ENCODE measurements around the gene RCAN2.

RCAN2 gene

DNA sequence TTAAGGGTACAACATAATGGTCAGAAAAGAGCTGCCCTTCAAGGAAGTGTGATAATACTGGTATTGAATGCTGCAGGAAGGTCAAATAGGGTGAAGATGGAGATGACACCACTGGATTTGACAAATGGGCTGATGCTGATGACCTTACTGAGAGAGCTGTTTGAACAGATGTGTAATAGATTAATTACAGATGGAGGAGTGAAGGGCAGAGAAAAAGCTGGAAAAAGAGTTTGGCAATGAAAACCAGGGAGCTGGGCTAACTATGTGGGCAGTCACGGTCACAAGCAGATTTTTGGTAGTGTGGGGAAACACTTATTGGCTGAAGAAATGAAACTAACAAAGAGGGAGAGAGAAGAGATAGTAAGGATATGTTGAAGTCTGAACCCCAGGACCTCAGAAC, 236.9 kb downstream of the RCAN2 start:
- no peak for DNase-seq (ENCODE audit: low read depth)

DNA sequence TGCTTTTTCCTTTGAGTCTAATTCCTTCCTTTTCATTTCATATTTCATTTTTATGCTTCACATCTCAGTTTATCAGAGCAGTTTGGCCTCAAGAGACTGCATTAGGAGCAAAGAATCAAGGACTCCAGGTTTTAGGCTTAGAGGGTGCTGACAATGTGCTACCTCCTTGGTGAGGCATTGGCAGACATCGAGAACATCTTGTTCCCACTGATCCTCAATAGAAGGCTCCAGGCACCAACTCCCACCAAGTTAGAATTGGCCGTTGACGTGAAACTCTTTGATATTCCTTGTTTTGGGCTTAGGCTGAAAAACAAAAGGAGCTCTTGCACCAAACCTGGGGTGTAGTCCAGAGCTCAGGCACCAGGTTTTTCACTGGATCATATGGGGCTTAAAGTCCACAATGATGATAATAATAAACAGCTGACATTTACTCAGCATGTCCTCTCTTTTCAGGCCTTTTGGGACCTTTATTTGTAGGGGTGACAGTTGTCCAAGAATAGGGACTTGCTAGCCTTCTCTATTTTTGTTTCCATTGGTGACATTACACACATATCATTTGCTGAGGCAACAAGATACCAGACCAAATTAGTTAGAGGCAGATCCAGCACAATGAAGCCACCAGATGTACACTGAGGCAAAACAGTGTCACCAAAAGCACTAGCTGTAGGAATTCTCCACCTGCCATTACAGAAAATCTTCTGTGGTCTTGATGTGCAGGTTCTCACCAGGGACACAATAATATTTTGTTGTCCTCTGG, 239.5 kb downstream of the RCAN2 start:
- DNase-seq (ENCODE audit: low read depth): no peak

DNA sequence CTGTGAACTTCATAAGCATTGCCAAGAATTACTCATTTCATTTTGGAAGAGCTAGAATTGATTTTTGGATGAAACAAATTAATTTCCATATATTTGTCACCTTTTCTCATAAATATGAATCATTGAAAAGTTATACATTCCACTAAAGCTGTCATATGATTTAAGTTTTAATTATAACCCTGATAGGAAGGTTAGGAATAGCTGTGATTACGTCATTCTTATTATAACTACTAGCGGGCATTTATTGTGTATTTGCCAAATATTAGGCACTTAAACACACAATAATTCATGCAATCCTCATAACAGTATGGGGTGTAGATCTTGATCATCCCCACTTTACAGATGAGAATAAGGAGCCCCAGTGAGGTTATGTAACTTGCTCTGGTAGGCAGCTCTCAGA, 243.1 kb downstream of the RCAN2 start:
- no peak for DNase-seq (ENCODE audit: low read depth)

DNA sequence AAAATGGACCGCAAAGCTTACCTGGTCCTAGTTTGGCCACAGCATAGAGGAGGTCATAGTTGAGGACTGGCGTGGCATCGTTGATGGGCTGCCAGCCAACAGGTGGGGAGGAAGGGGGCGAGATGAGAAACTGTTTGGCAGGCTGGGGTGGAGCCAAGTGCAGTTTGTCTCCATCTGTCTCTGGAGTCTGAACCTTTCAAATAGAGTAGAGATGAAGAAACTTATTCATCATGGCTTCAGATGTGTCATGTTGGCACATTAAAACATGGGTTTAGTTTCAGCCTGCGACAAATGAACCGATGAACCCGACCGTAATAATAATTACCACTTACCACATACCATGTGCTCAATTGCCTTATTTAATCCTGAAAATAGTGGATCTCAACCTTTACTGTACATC, 244.5 kb downstream of the RCAN2 start:
- DNase-seq (ENCODE audit: low read depth): no peak

DNA sequence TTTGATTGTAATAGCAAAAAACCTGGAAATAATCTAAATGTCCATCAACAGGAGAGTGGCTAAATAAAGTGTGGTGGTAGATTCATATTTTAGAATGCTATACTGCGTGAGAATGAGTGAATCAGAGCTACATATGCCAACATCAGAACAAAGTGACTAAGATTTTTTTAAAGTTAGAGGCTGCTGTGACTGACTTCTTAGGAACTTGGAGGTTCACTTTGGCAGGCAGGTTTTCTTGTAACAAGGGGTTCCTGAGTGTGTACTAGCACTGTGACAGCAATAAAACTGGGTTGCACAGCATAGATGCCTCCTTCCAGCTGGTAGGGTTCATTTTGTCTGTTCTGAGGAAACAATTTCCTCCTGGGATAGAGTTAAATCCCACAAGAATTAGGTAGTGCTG, 245.2 kb downstream of the RCAN2 start:
- no peak for DNase-seq (ENCODE audit: low read depth)

DNA sequence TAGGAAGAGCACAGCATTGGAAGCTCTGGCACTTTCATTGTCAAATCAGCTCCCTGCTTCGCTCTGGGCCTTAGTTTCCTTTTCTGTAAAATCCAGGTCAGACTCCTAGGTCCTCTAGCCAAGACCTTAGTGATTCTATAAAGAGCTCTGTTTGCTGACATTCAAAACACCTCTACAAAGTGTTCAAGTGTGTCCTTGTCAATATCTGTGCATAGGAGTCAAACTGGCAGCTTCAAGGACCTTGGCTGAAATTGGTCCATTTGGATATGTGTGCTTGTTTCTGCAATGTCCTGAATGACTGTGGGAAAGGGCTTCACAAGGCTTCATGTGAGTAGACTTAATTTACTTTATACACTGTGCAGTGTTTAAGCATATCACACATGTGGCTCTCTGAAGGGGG, 246.6 kb downstream of the RCAN2 start:
- no peak for DNase-seq (ENCODE audit: low read depth)

DNA sequence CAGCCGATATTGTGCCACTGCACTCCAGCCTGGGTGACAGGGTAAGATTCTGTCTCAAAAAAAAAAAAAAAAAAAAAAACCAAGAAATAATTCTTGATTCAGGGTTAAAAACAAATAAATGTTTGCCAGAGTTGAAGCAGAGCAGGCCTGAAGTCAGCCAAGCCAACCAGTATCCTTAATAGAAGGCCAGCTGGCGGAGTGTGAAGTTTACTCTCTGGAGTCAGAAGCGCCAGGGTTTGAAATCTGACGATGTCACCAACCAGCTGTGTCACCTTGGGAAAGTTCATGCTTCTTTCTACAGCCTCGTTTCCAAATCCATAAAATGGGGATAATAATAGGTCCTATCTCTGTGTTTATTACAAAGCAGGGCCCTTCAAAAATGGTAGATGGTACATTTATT, 247.5 kb downstream of the RCAN2 start:
- no peak for DNase-seq (ENCODE audit: low read depth)

DNA sequence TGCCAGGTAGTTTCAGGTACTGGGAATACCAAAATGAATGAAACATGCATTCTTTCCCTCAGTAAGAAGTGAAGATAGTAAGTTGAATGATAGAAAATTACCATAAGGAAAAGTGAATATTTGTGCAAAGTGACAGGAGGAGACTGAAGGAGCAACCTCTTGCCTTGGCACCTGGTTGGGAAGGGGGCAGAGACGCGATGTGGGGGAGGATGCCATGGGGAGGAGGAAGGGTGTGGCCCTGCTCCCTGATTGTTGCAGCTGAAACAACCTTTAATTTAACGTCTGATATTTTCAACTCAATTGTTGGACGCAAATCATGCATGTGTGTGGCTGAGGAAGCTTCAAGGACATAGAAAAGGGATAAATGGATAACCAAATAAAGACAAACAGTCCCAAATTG, 248.3 kb downstream of the RCAN2 start:
- no peak for DNase-seq (ENCODE audit: low read depth)

DNA sequence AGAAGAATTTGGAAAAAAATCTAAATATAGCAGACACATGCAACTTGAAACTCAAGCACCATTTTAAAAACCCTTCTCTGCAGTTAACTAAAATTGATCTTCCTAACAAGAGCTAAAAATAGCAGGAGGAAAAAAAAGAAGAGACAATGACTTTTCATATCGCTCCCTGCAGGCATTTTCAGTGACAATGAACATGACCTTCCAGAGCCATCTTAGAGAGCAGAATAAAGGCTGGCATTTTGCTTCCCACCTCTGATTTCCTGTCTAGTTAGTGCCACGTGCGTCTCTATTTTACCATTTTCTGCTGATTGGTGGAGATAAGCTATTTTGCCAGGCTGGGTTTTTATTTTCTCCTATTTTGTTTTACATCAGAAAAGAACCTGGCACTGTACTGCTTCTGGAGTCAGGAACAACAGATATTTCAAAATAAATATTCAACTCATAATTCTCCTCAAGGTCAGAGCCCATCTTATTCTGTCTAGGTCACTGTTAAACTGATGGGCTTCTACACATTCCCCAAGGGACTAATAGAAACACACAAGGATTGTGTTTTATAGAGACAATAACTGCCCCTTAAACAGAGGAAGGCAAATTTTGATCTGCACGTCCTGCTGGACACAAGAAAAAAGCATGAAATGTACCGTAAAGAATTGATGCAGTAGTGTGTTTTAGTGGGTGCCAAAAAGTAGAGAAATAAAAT, 250.2 kb downstream of the RCAN2 start:
- no peak for DNase-seq (ENCODE audit: low read depth)

DNA sequence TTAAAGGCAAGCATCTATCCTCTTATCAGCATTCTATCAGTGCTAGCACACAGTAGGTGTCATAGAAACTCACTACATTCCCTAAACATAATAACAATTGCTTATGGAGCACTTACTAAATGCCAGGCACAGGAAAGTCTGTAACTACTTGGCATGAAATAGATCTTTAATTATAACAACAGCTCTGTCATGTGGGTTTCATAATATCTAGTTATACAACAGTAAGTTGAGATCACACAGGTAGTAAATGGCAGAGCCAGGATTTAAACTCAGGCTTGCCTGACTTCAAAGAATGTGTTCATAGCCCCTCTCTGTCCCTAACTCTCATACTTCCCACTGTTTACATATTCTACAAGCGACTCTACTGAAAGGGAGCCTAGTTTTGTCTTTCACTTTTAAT, 254.5 kb downstream of the RCAN2 start:
- no peak for DNase-seq (ENCODE audit: low read depth)

DNA sequence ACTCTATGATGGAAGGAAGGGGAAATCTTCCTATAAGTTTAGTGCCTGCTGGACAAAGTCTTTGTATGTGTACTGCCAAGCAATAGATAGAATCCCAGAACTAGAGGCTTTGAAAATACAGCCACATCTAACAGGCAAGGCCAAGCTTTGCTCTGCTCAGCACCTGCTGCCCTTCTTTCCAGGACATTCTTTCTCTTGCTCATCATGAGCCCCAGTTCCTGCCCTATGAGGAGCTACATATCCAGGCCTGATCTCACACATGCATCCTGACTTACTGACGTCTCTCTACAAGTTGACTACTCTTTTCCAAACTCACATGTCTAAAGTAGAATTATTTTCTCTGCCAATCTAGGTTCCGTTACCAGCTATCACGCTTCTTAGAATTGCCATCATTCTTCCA, 256.0 kb downstream of the RCAN2 start:
- no peak for DNase-seq (ENCODE audit: low read depth)

DNA sequence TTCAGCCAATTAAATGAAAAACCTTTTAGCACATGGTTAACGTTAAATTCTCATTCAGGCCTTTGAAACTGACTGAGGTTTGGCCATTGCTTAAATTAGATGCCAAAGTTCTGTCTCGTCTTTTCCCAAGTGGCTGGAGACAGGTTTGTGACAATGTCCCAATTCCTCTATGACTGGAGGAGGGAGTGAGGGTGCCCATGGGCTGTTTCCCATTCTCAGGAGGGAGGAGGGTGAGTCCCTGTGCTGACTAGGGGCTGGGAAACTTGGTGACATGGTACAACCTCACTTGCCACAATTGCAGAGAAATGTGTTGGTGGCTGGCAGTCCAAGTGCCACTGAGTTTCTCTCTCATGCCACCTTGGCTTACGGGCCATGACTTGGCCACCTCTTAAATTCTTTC, 256.5 kb downstream of the RCAN2 start:
- DNase-seq (ENCODE audit: low read depth): no peak

DNA sequence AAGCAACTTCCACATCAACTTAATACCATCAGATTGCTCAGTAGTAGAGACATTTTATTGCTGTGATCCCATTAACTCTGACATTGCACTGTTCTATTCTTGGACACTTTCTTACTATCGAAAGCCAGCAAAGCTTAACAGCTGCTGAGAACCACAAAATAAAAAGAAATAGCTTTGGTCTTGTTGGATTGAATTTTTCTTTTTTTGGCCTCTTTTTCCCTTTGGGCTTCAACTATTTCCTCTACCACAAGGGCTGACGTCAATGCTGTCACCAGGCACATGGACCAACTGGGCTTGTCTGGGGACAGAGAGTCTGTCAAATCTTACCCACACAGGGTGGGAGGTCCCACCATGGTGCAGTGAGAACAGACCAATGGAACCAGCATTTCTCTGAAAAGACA, 257.1 kb downstream of the RCAN2 start:
- DNase-seq (ENCODE audit: low read depth): no peak

DNA sequence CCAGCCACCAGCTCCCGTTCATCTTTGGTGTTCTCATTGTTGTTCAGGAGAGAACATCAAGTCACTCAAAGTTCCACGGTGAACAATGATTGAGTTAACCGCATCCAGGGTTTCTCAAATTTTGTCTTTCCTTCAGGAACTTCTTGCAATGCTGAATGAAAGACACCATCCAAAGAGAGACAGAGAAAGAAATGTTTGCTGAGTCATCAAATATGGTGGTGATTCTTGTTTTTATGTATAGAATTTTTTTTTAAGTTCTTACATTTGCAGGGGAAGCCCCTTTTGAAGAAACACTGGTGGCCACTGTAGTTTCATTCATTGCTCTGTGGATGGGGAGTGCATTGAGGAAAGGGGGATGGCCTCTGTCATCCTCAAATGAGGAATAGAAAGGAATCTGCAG, 258.1 kb downstream of the RCAN2 start:
- no peak for DNase-seq (ENCODE audit: low read depth)

DNA sequence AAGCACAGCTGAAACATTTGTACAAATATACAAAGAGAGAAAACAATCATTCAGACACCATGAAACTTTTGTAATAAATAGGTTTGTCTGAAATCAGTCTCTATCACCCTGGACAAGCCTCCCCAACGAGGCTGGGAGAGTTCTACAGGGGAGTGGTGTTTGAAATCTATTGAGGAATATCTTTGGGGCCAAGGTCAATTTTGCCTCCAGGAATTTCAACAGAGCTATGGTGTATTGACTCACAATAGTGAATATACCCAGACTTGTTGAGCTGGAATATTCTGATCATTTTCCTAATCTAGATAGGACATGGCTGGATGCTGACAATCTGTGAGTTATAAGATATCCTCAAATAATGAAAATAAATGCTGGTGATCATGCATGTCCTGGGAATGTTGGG, 269.0 kb downstream of the RCAN2 start:
- no peak for DNase-seq (ENCODE audit: low read depth)

DNA sequence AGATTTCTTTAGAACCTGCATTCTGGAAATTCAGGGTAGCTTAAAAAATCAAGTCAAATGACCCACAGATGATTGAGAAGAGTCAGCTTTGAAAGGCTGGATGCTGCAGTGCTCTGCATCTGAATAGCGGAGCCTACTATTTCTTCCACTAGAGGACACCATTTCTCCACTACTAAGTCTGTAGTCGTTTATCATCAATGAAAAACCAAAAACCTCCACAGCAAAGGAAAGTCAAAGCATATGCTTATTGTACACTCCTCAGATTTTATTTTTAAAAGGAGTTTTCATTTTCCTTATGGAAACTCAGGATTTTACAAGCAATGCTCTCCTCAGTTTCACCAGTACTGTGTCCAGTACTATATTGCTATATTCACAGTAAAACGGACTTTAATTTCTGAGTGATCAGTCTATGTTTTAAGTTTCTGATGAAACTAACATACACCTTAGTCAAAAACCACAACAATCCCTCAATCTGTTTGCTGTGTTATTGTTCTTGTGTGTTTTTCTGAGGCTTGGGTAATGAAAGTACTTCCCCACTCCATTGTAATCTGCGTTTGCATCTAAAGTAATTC, 269.9 kb downstream of the RCAN2 start:
- DNase-seq (ENCODE audit: low read depth): no peak

DNA sequence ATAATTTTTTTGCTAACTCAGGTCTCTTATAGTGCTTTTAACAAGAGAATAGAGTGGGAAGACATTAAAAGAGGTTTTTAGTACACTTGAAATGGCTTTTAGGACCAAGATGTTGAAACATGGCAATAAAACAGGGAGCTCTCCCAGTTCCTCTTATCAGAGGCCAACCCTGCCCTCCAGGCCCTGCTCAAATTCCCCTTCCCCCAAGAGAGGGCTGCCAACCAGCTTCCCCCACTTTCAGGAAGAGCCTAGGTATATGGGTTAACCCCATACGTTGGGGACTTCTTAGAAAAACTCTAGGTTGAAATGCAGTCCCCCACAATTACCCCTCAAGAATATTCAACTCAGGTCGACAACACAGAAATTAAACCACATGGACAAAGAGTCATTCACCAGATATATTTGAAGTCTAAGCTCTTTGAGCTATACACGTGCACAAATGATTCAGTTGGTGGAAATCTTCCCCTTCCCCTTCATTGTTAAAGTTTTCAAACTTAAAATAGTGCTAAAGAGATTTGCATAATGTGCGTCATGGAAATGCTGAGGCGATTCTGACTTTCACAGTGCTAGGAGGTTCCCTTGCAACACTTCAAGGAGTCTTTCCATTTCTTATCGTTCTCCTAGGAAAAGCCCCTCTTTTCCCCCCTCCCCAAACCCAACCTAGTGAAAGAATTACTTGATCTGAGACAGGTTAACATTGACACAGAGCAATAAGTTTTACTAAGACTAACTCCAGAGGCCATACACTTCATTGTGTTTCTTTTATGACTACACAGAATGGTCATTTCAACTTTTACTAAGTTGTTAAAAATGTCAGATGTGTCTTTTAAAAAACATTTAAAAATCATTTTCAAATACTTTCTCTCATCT, 270.7 kb downstream of the RCAN2 start:
- no peak for DNase-seq (ENCODE audit: low read depth)

DNA sequence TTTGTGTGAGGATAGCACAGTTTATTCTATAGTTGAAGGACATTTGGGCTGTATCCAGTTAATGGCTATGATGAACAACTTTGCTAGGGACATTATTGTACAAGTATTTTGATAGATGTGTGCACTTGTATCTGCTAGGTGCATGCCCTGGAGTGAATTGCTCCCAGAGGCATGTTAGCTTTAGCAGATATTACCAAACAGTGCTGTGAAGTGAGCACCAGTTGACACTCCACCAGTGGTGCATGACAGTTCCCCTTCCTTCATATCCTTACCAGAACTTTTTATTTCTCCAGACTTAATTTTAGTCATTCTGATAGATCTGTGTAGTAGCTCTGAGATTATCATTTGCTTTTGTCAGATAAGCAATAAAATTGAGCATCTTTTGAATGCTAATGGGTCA, 271.6 kb downstream of the RCAN2 start:
- no peak for DNase-seq (ENCODE audit: low read depth)

DNA sequence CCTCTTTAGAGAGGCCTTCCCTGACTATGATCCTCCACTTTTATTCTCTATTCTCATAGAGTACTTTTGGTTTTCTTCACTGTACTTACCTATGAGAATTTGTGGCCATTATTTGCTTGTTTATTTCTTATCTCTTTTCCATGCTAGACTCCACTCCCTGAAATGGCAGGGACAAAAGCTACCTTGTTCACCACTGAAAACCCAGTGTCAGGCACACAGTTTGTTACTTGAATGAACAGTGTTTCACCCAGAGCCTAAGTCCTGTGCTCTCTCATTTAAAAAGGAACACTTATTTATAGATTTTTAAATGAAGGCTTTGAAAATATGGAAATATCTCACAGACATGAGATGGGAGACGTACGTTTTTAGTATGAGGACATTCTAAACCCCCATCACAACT, 272.8 kb downstream of the RCAN2 start:
- no peak for DNase-seq (ENCODE audit: low read depth)

DNA sequence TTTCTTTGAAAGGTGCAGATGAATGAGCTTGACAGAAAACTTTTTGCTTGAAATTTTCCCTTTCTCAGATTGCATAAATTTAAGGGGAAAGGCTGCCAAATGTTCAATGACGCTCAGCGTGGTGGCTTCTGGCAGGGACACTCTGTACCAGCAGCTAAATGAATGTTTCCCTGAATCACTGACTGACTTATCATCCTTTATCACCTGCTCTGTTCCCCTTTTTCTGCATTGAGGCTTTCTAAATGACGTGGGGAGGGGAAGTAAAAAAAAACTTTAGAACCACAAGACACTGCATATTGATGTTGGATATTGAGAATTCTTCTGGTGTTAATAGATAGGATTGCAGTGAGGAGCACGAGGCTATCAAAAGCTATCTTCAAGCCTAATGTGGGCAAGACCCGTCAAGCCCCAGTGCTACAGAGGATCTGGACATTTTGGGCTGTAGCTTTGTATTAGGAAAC, 273.5 kb downstream of the RCAN2 start:
- DNase-seq (ENCODE audit: low read depth): no peak

DNA sequence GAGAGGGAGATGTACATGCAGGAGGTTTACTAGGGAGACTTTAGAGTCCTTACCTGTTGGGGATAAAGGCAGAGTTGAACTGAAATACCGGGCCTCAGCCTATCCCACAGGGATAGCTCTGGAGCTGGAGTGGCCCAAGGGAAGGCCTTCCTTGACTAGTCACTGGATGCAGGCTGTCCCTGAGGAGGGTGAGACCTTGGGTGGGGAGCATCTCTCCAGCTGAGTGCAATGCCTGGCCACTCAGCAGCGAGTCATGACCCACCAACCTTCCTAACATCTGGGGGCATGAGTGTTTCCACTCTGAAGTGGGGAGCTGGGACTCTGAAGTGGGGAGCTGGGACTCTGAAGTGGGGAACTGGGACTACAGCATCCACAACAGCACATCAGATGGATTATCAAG, 274.4 kb downstream of the RCAN2 start:
- no peak for DNase-seq (ENCODE audit: low read depth)

DNA sequence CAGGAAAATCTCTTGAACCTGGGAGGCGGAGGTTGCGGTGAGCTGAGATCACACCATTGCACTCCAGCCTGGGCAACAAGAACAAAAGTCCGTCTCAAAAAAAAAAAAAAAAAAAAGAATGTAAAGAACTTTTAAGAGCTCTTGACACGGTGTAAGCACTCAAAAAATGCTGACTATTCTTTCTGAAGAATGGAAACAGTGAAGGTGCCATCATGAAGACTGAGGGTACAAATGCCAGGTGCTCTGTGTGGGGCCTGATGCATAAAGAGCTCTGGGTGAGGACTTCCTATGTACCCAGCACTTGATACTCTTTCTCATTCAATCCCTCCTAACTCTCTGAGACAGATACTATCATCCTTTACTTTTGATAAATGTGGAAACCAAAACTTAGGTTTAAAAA, 275.5 kb downstream of the RCAN2 start:
- DNase-seq (ENCODE audit: low read depth): no peak

DNA sequence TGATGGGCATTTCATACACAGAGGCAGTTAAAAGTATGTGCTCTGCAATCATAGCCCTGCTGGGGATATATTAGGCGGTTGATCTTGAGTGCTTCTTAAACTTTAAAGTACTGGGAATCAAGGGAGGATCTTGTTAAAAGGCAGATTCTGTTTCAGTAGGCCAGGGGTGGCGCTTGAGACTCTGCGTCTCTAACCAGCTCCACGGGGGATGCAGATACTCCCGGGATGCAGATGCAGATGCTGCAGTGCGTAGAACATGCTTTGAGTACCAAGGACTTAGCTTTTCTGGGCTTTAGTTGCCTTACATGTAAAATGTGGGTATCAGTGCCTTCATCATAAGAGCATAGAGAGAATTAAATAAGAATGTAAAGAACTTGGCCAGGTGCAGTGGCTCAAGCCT, 276.0 kb downstream of the RCAN2 start:
- no peak for DNase-seq (ENCODE audit: low read depth)

All from stimulated activated CD8-positive, alpha-beta memory T cell treated with anti-CD3 and anti-CD28 coated beads, Interleukin-7, amount 100 ng/mL, for 24 hours (primary cell).